Activated CD8-positive, alpha-beta memory T cell treated with anti-CD3 and anti-CD28 coated beads, Interleukin-2, amount 50 U/mL, for 4 hours (primary cell): ENCODE data around the gene AK3.

Experiments
- DNase-seq: peaks from one replicate; pipeline ENCODE4 v3.0.0-alpha.2; 2020

Gene AK3

GRCh38 chr9:4746278-4747030 is 5.5 kb upstream of the AK3 start:
- no peak for DNase-seq

GRCh38 chr9:4743131-4743875 is 2.3 kb upstream of the AK3 start:
- no peak for DNase-seq

GRCh38 chr9:4742246-4742645 is 1.2 kb upstream of the AK3 start:
- DNase-seq = no peak

- DNase-seq = peak; percentile 22
Observed at GRCh38 chr9:4741365-4742089, 525 bp upstream of the AK3 start.

GRCh38 chr9:4740388-4740637 is 689 bp downstream of the AK3 start:
- no peak for DNase-seq

GRCh38 chr9:4739587-4740387 is 1.2 kb downstream of the AK3 start:
- DNase-seq = no peak

GRCh38 chr9:4738866-4739586 is 2.0 kb downstream of the AK3 start:
- no peak for DNase-seq

GRCh38 chr9:4734150-4734549 is 6.9 kb downstream of the AK3 start:
- no peak for DNase-seq

- DNase-seq = no peak
Observed at GRCh38 chr9:4732890-4733289, 8.1 kb downstream of the AK3 start.

- no peak for DNase-seq
Observed at GRCh38 chr9:4727593-4727992, 13.4 kb downstream of the AK3 start.

- no peak for DNase-seq
Observed at GRCh38 chr9:4725706-4726442, 15.1 kb downstream of the AK3 start.

GRCh38 chr9:4721736-4722135 is 19.3 kb downstream of the AK3 start:
- no peak for DNase-seq

- DNase-seq = no peak
Observed at GRCh38 chr9:4718911-4719310, 22.1 kb downstream of the AK3 start.

- no peak for DNase-seq
Observed at GRCh38 chr9:4717815-4718214, 23.2 kb downstream of the AK3 start.

GRCh38 chr9:4716163-4716562 is 24.8 kb downstream of the AK3 start:
- DNase-seq = no peak

GRCh38 chr9:4714266-4715016 is 26.6 kb downstream of the AK3 start:
- DNase-seq = no peak

- DNase-seq = no peak
Observed at GRCh38 chr9:4713849-4714248, 27.2 kb downstream of the AK3 start.

GRCh38 chr9:4709380-4709779 is 31.6 kb downstream of the AK3 start:
- DNase-seq = no peak

GRCh38 chr9:4706971-4707622 is 33.9 kb downstream of the AK3 start:
- no peak for DNase-seq

- no peak for DNase-seq
Observed at GRCh38 chr9:4706021-4706420, 35.0 kb downstream of the AK3 start.

- DNase-seq = no peak
Observed at GRCh38 chr9:4704129-4704528, 36.9 kb downstream of the AK3 start.
